HG02759 (cell line): ENCODE results near the gene VPS51.

ENCODE experiments used
- ATAC-seq: cut with Tn5 transposase; IDR thresholded peaks from one replicate; pipeline ENCODE4 v1.9.1; 2021; ENCODE audit warnings: mild to moderate bottlenecking, moderate library complexity; ENCODE audit not compliant: unreplicated experiment

VPS51 gene

GRCh38 chr11:65160643-65161042 lies 64.6 kb downstream of the VPS51 start:
- ATAC-seq: no peak
